ENCODE measurements around the gene TRPM4. TPM values are rescaled to one million over a fixed set of nuclear protein-coding genes. Genes with fewer than 3 reads are reported as not detected.

Gene TRPM4
- total RNA-seq, 3 donors from 2014 or later (not counting 1 experiment from before 2014, with no cell fraction given), result 0.20 TPM; not detected in 2

- Histone ChIP-seq H3K4me3 (ENCODE audit: low read length) (no peak overlapping the region), H3K4me1 (ENCODE audit: control insufficient read depth, insufficient read depth, low read length) (peaks cover 10% of the 10 kb centered on the region), H3K36me3 (ENCODE audit: control insufficient read depth, insufficient read depth, low read length) (no peaks in the 10 kb centered on the region), H3K27me3 (ENCODE audit: control insufficient read depth, insufficient read depth, low read length) (no peaks in the 10 kb centered on the region), H3K27ac (ENCODE audit: low read length) (no peak overlapping the region), H3K9me3 (ENCODE audit: control insufficient read depth, insufficient read depth, low read length) (no peaks in the 10 kb centered on the region)
- peak in 2 of 3 donors; percentile 71 to 75 for ATAC-seq
- peaks cover 0 to 5% of the 10 kb centered on the region in 2 donors for H3K27me3 Mint-ChIP-seq (ENCODE audit: low read depth in 2 of 2)
- DNase-seq, result peak in 1 of 2 donors; percentile 60
- H3K4me1 Mint-ChIP-seq, result no peaks in the 10 kb centered on the region
- intact Hi-C loops (cut with micrococcal nuclease), result no loop called here
- no peaks in the 10 kb centered on the region for H3K9me3 Mint-ChIP-seq
- no peak overlapping the region for H3K27ac Mint-ChIP-seq
- 74% methylated on average over 50 of the region's 50 CpGs for WGBS (ENCODE audit: insufficient coverage)
- no peak overlapping the region for H3K4me3 Mint-ChIP-seq
- H3K36me3 Mint-ChIP-seq, result no peaks in the 10 kb centered on the region
- no peak for TF ChIP-seq CTCF (IDR thresholded peaks at IDR 0.05)
These were observed 52.7 kb downstream of the TRPM4 start for GRCh38 chr19:49210108-49210900.

GRCh38 chr19:49210901-49211451, 53.4 kb downstream of the TRPM4 start:
- 90% methylated on average over 19 of the region's 19 CpGs for WGBS (ENCODE audit: insufficient coverage)
- no peak overlapping the region for H3K4me3 ChIP-seq (ENCODE audit: low read length)
- Mint-ChIP-seq H3K27me3 (ENCODE audit: low read depth in 2 of 2) (peaks cover 0 to 5% of the 10 kb centered on the region in 2 donors), H3K27ac (no peak overlapping the region), H3K4me3 (no peak overlapping the region), H3K9me3 (no peaks in the 10 kb centered on the region), H3K4me1 (no peaks in the 10 kb centered on the region), H3K36me3 (no peaks in the 10 kb centered on the region)
- intact Hi-C loops (cut with micrococcal nuclease), result no loop called here
- peaks cover 10% of the 10 kb centered on the region for H3K4me1 ChIP-seq (ENCODE audit: control insufficient read depth, insufficient read depth, low read length)
- no peak for ATAC-seq
- H3K36me3 ChIP-seq (ENCODE audit: control insufficient read depth, insufficient read depth, low read length), result no peaks in the 10 kb centered on the region
- no peaks in the 10 kb centered on the region for H3K9me3 ChIP-seq (ENCODE audit: control insufficient read depth, insufficient read depth, low read length)
- H3K27ac ChIP-seq (ENCODE audit: low read length), result no peak overlapping the region
- TF ChIP-seq CTCF (IDR thresholded peaks at IDR 0.05), result no peak
- DNase-seq, result no peak
- H3K27me3 ChIP-seq (ENCODE audit: control insufficient read depth, insufficient read depth, low read length), result no peaks in the 10 kb centered on the region

GRCh38 chr19:49212016-49212701, 54.6 kb downstream of the TRPM4 start:
- H3K9me3 ChIP-seq (ENCODE audit: control insufficient read depth, insufficient read depth, low read length), result no peaks in the 10 kb centered on the region
- intact Hi-C loops (cut with micrococcal nuclease), result no loop called here
- no peak overlapping the region for H3K27ac Mint-ChIP-seq
- H3K27me3 Mint-ChIP-seq (ENCODE audit: low read depth in 2 of 2), result peaks cover 0 to 5% of the 10 kb centered on the region in 2 donors
- no peak overlapping the region for H3K27ac ChIP-seq (ENCODE audit: low read length)
- TF ChIP-seq CTCF (IDR thresholded peaks at IDR 0.05), result no peak
- H3K4me3 Mint-ChIP-seq, result no peak overlapping the region
- no peaks in the 10 kb centered on the region for H3K36me3 ChIP-seq (ENCODE audit: control insufficient read depth, insufficient read depth, low read length)
- no peaks in the 10 kb centered on the region for H3K9me3 Mint-ChIP-seq
- no peaks in the 10 kb centered on the region for H3K36me3 Mint-ChIP-seq
- ATAC-seq, result no peak
- H3K4me3 ChIP-seq (ENCODE audit: low read length), result no peak overlapping the region
- WGBS (ENCODE audit: insufficient coverage), result 46% methylated on average over 6 of the region's 7 CpGs
- no peaks in the 10 kb centered on the region for H3K4me1 Mint-ChIP-seq
- peaks cover 10% of the 10 kb centered on the region for H3K4me1 ChIP-seq (ENCODE audit: control insufficient read depth, insufficient read depth, low read length)
- DNase-seq, result no peak
- no peaks in the 10 kb centered on the region for H3K27me3 ChIP-seq (ENCODE audit: control insufficient read depth, insufficient read depth, low read length)

Measured in natural killer cell (primary cell).